GM19468 (cell line): ENCODE measurements around the gene ARL3.
A peak's percentile ranks its signal among the peaks of the same experiment; 100 is the strongest.

Experiments
- ATAC-seq: cut with Tn5 transposase; IDR thresholded peaks from one replicate; pipeline ENCODE4 v1.9.1; 2021; ENCODE audit warnings: mild to moderate bottlenecking, moderate library complexity, moderate number of reproducible peaks; ENCODE audit not compliant: unreplicated experiment; ENCODE audit errors: extremely low read depth

The ARL3 gene

GRCh38 chr10:102644646-102645387, 69.4 kb downstream of the ARL3 start:
- no peak for ATAC-seq

- ATAC-seq = no peak
These were observed 70.0 kb downstream of the ARL3 start, which contains the start of gene TRIM8 for GRCh38 chr10:102644066-102644645. TRIM8 (plus strand) TSS chr10:102644479; CDS start chr10:102644618, 139 bp downstream.

GRCh38 chr10:102643336-102644065, 70.7 kb downstream of the ARL3 start:
- ATAC-seq = no peak

- no peak for ATAC-seq
These were observed 71.4 kb downstream of the ARL3 start for GRCh38 chr10:102642736-102643335.

- ATAC-seq = peak; percentile 15
These were observed 72.1 kb downstream of the ARL3 start for GRCh38 chr10:102641880-102642735.

GRCh38 chr10:102641402-102641801, 72.8 kb downstream of the ARL3 start:
- ATAC-seq = no peak

GRCh38 chr10:102639537-102639936, 74.7 kb downstream of the ARL3 start:
- ATAC-seq = no peak

- no peak for ATAC-seq
These were observed 78.8 kb downstream of the ARL3 start for GRCh38 chr10:102635377-102635776.

GRCh38 chr10:102634686-102635085, 79.5 kb downstream of the ARL3 start:
- ATAC-seq = no peak

GRCh38 chr10:102633848-102634247, 80.3 kb downstream of the ARL3 start:
- no peak for ATAC-seq

- no peak for ATAC-seq
These were observed 80.9 kb downstream of the ARL3 start for GRCh38 chr10:102633287-102633686.

GRCh38 chr10:102632394-102633111, 81.6 kb downstream of the ARL3 start:
- ATAC-seq = no peak

- no peak for ATAC-seq
These were observed 82.4 kb downstream of the ARL3 start for GRCh38 chr10:102631525-102632393.

- no peak for ATAC-seq
These were observed 83.5 kb downstream of the ARL3 start for GRCh38 chr10:102630663-102631062.

GRCh38 chr10:102629661-102630614, 84.3 kb downstream of the ARL3 start:
- ATAC-seq = no peak

GRCh38 chr10:102628451-102628911, 85.7 kb downstream of the ARL3 start:
- ATAC-seq = no peak

- no peak for ATAC-seq
These were observed 86.4 kb downstream of the ARL3 start for GRCh38 chr10:102627736-102628293.
